GM23338 (cell line): ENCODE data around the gene FZD4.

Source experiments
- CTCF ChIP-seq, 2 experiments: fragments of 200-600 bp in 1 of 2; sonication (generic) in 1 of 2; conservative IDR thresholded peaks; 2 replicates each; pipeline versions ENCODE4 v1.5.1 to v1.6.1; 2016 to 2017; ENCODE audit warnings: antibody characterized with exemption in 2 of 2, low read depth in 2 of 2, mild to moderate bottlenecking in 2 of 2, moderate library complexity in 1 of 2
- ETS1 ChIP-seq: IDR thresholded peaks from 2 replicates; pipeline ENCODE4 v1.6.1; 2016; ENCODE audit warnings: antibody characterized with exemption
- EZH2 ChIP-seq: fragments of 200-600 bp; sonication (generic); IDR thresholded peaks from one replicate; pipeline ENCODE4 v1.8.0; 2017; ENCODE audit warnings: antibody characterized with exemption, mild to moderate bottlenecking, low read depth; ENCODE audit not compliant: unreplicated experiment
- EZH2phosphoT487 ChIP-seq: fragments of 200-600 bp; sonication (generic); IDR thresholded peaks from one replicate; pipeline ENCODE4 v1.8.1; 2018; ENCODE audit warnings: antibody characterized with exemption; ENCODE audit not compliant: unreplicated experiment
- POLR2AphosphoS5 ChIP-seq: IDR thresholded peaks from 2 replicates; pipeline ENCODE4 v1.6.1; 2016; ENCODE audit warnings: antibody characterized with exemption, low read depth
- REST ChIP-seq: IDR thresholded peaks from one replicate; pipeline ENCODE4 v1.6.1; 2018; ENCODE audit warnings: antibody characterized with exemption; ENCODE audit not compliant: unreplicated experiment
- STAT1 ChIP-seq: IDR thresholded peaks from one replicate; pipeline ENCODE4 v1.6.1; 2016; ENCODE audit warnings: antibody characterized with exemption; ENCODE audit not compliant: unreplicated experiment
- ZNF114 ChIP-seq: fragments of 250-450 bp; sonication (Bioruptor Pico); IDR thresholded peaks from 2 replicates; pipeline ENCODE4 v1.5.0; 2020; ENCODE audit warnings: mild to moderate bottlenecking, moderate library complexity
- ZNF331 ChIP-seq: fragments of 250-450 bp; sonication (Bioruptor Pico); IDR thresholded peaks from 2 replicates; pipeline ENCODE4 v1.5.0; 2020; ENCODE audit warnings: low read depth, mild to moderate bottlenecking, moderate library complexity

GRCh38 chr11:86983021-86983488, 27.9 kb upstream of the FZD4 start:
- TF ChIP-seq ZNF114 (no peak), REST (no peak), CTCF (conservative IDR thresholded peaks at IDR 0.05; ENCODE audit: low read depth in 2 of 2) (no peak), EZH2 (no peak), STAT1 (no peak), POLR2AphosphoS5 (no peak), EZH2phosphoT487 (no peak), ZNF331 (CRISPR knock-in tag) (no peak), ETS1 (no peak)
